ENCODE measurements around the gene SPRYD7. TPM values are rescaled to one million over a fixed set of nuclear protein-coding genes. Genes with fewer than 3 reads are reported as not detected.

The SPRYD7 gene
- total and polyA plus RNA-seq, 2 of the 13 experiments (the other 11 are each of a cell fraction or from before 2014, with no cell fraction given) = 2.7 to 5.9 TPM

DNA sequence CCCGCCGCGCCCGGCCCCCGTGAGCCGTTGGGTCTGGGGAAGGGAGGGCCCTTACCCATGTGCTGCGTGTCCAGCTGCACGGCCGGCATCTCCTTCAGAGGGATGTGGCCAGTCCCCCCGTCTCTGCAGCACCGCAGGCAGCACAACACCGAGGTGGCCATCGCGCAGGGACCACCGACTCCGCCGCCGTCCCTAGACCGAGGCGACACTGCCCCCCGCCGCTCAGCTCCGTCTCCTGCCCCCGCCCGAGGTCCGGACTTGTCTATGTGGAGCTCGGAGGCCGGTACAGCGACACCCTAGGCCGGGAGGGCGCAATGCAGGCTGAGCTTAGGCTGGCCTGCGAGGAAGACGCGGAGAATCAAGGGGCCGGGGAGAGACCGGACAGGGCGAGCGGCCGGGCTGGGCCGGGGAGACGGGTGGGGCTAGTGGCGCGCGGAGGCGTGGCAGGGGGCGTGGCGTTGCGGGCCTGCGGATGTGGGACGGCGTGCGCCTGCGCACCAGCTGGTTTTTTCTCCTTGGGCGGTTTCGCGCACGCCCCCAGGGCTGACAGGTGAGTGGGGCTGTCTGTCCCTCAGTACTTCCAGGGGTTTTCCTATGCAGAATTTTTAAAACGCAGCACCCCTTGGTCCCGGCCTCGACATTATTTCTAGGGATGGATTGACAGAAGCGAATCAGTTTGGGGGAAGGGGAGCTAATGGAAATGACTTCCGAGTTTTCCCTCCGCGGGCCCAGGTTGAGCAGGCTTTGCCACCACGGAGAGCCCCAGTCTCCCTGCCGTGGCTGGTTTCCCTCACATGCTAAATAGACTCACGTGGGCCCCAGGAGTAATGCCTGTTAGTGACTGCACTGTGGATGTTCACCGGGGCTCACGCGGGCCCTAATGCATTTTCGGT lies at the start of gene SPRYD7 (continued):
- TF ChIP-seq IKZF4 (CRISPR knock-in tag; IDR thresholded peaks at IDR 0.05; ENCODE audit: borderline replicate concordance, low read depth, not compliant biosample characterization) (no peak), CAMTA2 (CRISPR knock-in tag; IDR thresholded peaks at IDR 0.05; ENCODE audit: borderline replicate concordance) (no peak), NFE2L1 (CRISPR knock-in tag; IDR thresholded peaks at IDR 0.05; ENCODE audit: borderline replicate concordance) (no peak), MED8 (CRISPR knock-in tag; IDR thresholded peaks at IDR 0.05; ENCODE audit: insufficient replicate concordance) (peak; percentile 79), FOXK2 (IDR thresholded peaks at IDR 0.05) (no peak), HNRNPK (IDR thresholded peaks at IDR 0.05; ENCODE audit: low read depth, low read length, poor library complexity, severe bottlenecking) (no peak), KLF9 (CRISPR knock-in tag; IDR thresholded peaks at IDR 0.05; ENCODE audit: low read depth) (peak; percentile 74; the same call in 1 of the 2 replicates), NFE2 (CRISPR knock-in tag; IDR thresholded peaks at IDR 0.05) (no peak), ZNF589 (CRISPR knock-in tag; conservative IDR thresholded peaks at IDR 0.05) (0 out of 2 replicates have a peak, but pooled peaks have one; percentile 69), NR1H2 (CRISPR knock-in tag; IDR thresholded peaks at IDR 0.05; ENCODE audit: borderline replicate concordance, low read depth) (no peak), MLLT10 (CRISPR knock-in tag; IDR thresholded peaks at IDR 0.05) (no peak), RXRB (CRISPR knock-in tag; IDR thresholded peaks at IDR 0.05; ENCODE audit: borderline replicate concordance) (peak; percentile 65; the same call in 1 of the 2 replicates), ZNF552 (CRISPR knock-in tag; IDR thresholded peaks at IDR 0.05; ENCODE audit: borderline replicate concordance) (no peak), MEF2D (CRISPR knock-in tag; IDR thresholded peaks at IDR 0.05) (peak; percentile 80), SRSF4 (IDR thresholded peaks at IDR 0.05; ENCODE audit: low read depth, low read length, poor library complexity, severe bottlenecking) (no peak), KMT2A (CRISPR knock-in tag; IDR thresholded peaks at IDR 0.05) (peak; percentile 95)
- TF ChIP-seq, protein P1, sequence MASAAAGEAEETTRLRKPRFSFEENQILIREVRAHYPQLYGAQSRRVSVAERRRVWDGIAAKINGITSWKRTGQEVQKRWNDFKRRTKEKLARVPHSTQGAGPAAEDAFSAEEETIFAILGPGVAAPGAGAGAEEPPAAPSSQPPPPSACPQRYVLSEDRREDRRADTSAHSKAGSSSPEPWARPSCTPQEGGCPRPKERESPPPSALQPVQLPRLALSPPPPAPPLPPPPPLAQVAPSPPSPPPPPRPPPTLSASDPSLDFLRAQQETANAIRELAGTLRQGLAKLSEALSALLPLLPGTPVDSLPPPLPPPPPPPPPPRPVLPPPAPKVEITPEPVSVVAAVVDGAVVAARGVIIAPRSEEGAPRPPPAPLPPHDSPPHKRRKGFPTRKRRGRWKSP (CRISPR knock-in tag; IDR thresholded peaks at IDR 0.05) = 0 out of 2 replicates have a peak, but pooled peaks have one; percentile 39
- TF ChIP-seq, protein P2, sequence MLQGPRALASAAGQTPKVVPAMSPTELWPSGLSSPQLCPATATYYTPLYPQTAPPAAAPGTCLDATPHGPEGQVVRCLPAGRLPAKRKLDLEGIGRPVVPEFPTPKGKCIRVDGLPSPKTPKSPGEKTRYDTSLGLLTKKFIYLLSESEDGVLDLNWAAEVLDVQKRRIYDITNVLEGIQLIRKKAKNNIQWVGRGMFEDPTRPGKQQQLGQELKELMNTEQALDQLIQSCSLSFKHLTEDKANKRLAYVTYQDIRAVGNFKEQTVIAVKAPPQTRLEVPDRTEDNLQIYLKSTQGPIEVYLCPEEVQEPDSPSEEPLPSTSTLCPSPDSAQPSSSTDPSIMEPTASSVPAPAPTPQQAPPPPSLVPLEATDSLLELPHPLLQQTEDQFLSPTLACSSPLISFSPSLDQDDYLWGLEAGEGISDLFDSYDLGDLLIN (CRISPR knock-in tag; IDR thresholded peaks at IDR 0.05; ENCODE audit: borderline replicate concordance) = no peak
- TF ChIP-seq, protein P3, sequence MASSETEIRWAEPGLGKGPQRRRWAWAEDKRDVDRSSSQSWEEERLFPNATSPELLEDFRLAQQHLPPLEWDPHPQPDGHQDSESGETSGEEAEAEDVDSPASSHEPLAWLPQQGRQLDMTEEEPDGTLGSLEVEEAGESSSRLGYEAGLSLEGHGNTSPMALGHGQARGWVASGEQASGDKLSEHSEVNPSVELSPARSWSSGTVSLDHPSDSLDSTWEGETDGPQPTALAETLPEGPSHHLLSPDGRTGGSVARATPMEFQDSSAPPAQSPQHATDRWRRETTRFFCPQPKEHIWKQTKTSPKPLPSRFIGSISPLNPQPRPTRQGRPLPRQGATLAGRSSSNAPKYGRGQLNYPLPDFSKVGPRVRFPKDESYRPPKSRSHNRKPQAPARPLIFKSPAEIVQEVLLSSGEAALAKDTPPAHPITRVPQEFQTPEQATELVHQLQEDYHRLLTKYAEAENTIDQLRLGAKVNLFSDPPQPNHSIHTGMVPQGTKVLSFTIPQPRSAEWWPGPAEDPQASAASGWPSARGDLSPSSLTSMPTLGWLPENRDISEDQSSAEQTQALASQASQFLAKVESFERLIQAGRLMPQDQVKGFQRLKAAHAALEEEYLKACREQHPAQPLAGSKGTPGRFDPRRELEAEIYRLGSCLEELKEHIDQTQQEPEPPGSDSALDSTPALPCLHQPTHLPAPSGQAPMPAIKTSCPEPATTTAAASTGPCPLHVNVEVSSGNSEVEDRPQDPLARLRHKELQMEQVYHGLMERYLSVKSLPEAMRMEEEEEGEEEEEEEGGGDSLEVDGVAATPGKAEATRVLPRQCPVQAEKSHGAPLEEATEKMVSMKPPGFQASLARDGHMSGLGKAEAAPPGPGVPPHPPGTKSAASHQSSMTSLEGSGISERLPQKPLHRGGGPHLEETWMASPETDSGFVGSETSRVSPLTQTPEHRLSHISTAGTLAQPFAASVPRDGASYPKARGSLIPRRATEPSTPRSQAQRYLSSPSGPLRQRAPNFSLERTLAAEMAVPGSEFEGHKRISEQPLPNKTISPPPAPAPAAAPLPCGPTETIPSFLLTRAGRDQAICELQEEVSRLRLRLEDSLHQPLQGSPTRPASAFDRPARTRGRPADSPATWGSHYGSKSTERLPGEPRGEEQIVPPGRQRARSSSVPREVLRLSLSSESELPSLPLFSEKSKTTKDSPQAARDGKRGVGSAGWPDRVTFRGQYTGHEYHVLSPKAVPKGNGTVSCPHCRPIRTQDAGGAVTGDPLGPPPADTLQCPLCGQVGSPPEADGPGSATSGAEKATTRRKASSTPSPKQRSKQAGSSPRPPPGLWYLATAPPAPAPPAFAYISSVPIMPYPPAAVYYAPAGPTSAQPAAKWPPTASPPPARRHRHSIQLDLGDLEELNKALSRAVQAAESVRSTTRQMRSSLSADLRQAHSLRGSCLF (CRISPR knock-in tag; IDR thresholded peaks at IDR 0.05; ENCODE audit: borderline replicate concordance) = no peak
- TF ChIP-seq, protein P4, sequence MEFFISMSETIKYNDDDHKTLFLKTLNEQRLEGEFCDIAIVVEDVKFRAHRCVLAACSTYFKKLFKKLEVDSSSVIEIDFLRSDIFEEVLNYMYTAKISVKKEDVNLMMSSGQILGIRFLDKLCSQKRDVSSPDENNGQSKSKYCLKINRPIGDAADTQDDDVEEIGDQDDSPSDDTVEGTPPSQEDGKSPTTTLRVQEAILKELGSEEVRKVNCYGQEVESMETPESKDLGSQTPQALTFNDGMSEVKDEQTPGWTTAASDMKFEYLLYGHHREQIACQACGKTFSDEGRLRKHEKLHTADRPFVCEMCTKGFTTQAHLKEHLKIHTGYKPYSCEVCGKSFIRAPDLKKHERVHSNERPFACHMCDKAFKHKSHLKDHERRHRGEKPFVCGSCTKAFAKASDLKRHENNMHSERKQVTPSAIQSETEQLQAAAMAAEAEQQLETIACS (CRISPR knock-in tag; IDR thresholded peaks at IDR 0.05) = peak; percentile 26; the same call in 1 of the 2 replicates
